ELR (cell line): Measurements from ENCODE around the gene MED25.
"Not testable (repeated sequence)": the region's sequence is repeated elsewhere in the genome, so short reads cannot be mapped to it uniquely, and the experiment has no call there.

Experiments used
- DNase-seq: peaks from one replicate; pipeline ENCODE4 v3.0.0-alpha.2; 2015; ENCODE audit warnings: low read depth

The MED25 gene

GRCh38 chr19:49816590-49816989 lies 1.5 kb upstream of the MED25 start:
- no peak for DNase-seq

GRCh38 chr19:49818649-49819370 lies 721 bp downstream of the MED25 start:
- no peak for DNase-seq

GRCh38 chr19:49819452-49820115 lies 1.5 kb downstream of the MED25 start:
- not testable (repeated sequence) for DNase-seq

- DNase-seq, result no peak
Observed at GRCh38 chr19:49820125-49820524, 2.0 kb downstream of the MED25 start.

- DNase-seq, result no peak
Observed at GRCh38 chr19:49823472-49823871, 5.4 kb downstream of the MED25 start.

GRCh38 chr19:49824662-49825061 lies 6.6 kb downstream of the MED25 start:
- no peak for DNase-seq

- DNase-seq, result no peak
Observed at GRCh38 chr19:49827034-49827433, 8.9 kb downstream of the MED25 start.

- no peak for DNase-seq
Observed at GRCh38 chr19:49829200-49829599, 11.1 kb downstream of the MED25 start.

GRCh38 chr19:49829721-49830120 lies 11.6 kb downstream of the MED25 start:
- DNase-seq, result no peak

- DNase-seq, result no peak
Observed at GRCh38 chr19:49830766-49831165, 12.7 kb downstream of the MED25 start.

- DNase-seq, result no peak
Observed at GRCh38 chr19:49831592-49831991, 13.5 kb downstream of the MED25 start.

GRCh38 chr19:49832556-49832955 lies 14.5 kb downstream of the MED25 start:
- DNase-seq, result no peak

- no peak for DNase-seq
Observed at GRCh38 chr19:49833599-49833998, 15.5 kb downstream of the MED25 start.

GRCh38 chr19:49835562-49835961 lies 17.5 kb downstream of the MED25 start:
- DNase-seq, result no peak

GRCh38 chr19:49836176-49837008 lies 18.3 kb downstream of the MED25 start:
- DNase-seq, result no peak

GRCh38 chr19:49837009-49837310 lies 18.9 kb downstream of the MED25 start:
- peak; percentile 61 for DNase-seq

- DNase-seq, result no peak
Observed at GRCh38 chr19:49837425-49837824, 19.3 kb downstream of the MED25 start.

GRCh38 chr19:49838885-49839588 lies 20.9 kb downstream of the MED25 start:
- no peak for DNase-seq

- no peak for DNase-seq
Observed at GRCh38 chr19:49839713-49840112, 21.6 kb downstream of the MED25 start.

- no peak for DNase-seq
Observed at GRCh38 chr19:49840321-49840720, 22.2 kb downstream of the MED25 start.

GRCh38 chr19:49840736-49841249 lies 22.7 kb downstream of the MED25 start:
- no peak for DNase-seq

GRCh38 chr19:49843265-49843664 lies 25.2 kb downstream of the MED25 start:
- no peak for DNase-seq
